GM15510 (cell line): Measurements from ENCODE around the gene STARD13.

Source experiments
- POLR2A ChIP-seq: IDR thresholded peaks from 3 replicates; pipeline ENCODE4 v1.6.1; 2011; ENCODE audit warnings: borderline replicate concordance; ENCODE audit not compliant: insufficient read length; ENCODE audit errors: extremely low read depth

The STARD13 gene, protein sequence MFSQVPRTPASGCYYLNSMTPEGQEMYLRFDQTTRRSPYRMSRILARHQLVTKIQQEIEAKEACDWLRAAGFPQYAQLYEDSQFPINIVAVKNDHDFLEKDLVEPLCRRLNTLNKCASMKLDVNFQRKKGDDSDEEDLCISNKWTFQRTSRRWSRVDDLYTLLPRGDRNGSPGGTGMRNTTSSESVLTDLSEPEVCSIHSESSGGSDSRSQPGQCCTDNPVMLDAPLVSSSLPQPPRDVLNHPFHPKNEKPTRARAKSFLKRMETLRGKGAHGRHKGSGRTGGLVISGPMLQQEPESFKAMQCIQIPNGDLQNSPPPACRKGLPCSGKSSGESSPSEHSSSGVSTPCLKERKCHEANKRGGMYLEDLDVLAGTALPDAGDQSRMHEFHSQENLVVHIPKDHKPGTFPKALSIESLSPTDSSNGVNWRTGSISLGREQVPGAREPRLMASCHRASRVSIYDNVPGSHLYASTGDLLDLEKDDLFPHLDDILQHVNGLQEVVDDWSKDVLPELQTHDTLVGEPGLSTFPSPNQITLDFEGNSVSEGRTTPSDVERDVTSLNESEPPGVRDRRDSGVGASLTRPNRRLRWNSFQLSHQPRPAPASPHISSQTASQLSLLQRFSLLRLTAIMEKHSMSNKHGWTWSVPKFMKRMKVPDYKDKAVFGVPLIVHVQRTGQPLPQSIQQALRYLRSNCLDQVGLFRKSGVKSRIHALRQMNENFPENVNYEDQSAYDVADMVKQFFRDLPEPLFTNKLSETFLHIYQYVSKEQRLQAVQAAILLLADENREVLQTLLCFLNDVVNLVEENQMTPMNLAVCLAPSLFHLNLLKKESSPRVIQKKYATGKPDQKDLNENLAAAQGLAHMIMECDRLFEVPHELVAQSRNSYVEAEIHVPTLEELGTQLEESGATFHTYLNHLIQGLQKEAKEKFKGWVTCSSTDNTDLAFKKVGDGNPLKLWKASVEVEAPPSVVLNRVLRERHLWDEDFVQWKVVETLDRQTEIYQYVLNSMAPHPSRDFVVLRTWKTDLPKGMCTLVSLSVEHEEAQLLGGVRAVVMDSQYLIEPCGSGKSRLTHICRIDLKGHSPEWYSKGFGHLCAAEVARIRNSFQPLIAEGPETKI

DNA sequence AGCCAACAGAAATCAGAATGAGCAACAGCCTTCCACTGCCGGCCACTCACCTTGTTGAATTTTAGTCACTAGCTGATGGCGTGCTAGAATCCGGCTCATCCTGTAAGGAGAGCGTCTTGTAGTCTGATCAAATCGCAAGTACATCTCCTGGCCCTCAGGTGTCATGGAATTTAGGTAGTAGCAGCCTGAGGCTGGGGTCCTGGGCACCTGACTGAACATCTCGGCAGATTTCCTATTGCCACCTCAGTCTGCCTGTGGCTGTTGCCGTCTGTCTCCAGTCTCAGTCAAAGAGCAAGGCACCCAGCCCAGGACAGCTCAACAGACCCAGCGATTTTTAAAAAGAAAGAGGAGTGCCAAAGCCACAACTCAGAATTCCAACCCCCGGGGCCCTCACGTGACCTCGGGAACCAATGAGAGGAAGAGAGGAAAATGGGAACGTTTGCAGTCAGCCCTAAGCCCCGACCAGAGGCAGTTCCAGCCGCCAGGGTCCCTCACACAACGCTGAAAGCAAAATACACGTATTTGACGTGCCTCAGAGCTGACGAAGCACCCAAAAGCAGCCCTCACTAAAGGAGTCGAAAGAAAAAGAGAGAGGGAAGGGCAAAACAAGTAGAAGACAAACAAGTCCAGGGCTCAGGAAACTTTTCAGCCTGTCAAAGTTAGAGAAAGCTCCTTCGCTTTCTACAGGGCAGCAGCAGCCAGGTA, at the start of gene STARD13:
STARD13 (minus strand) TSS at position 336 of the 705 bp plus-strand sequence; CDS start at position 219, 117 bp downstream.
- TF ChIP-seq POLR2A = peak; percentile 30

DNA sequence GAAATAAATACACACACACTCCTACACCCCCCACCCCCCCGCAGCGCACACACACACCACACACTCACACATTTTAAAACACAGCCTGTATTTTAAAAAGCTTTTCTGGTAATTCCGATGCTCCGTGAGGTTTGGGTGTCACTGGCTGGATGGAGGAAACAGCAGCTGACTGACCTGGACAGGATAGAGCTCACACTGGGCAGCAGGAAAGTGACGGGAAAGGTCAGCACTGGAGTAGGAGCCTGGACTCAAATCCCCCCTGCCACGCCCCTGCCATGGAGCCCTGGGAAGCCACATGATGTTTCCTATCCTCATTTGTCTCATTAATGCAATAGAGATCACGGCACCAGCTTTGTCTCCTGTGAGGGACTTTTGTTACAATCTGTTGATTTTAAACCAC, 49.3 kb upstream of the STARD13 start:
- no peak for TF ChIP-seq POLR2A

DNA sequence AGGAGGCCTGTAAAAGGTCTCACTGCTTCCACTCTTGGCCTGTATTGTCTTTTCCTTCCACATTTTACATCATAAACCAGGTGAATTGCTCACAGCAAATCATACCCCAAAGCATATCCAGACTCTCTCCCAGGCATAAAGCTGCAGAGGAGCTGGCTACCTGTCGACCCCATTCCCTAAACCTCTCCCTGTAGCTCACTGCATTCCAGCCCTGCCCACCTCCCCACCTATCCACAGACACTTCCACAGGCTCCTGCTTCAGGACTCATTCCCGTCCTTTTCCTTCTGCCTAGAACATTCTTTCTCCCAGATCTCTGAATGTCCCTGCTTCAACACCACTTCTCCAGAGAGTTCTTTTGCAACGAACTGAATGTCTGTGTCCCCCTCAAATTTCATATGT, 46.4 kb upstream of the STARD13 start:
- TF ChIP-seq POLR2A = no peak

DNA sequence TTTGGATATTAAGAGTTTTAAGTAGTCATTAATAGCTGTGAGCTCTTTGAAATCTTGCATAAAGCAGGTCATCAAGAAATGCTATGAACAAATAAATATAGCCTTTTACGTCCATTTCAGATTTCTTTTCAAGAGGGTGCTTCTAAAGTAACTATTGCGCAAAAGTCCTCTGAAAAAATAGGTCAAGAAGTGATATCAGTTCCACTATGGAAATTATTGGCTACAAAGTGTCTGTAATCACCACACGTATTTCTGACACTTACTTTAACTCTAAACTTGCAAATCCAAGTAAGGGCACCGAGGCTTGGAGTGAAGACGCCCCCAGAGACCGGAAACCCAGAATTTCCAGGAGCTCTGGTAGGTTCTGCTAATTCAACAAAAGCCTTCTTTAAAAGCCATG, 44.9 kb upstream of the STARD13 start:
- no peak for TF ChIP-seq POLR2A

DNA sequence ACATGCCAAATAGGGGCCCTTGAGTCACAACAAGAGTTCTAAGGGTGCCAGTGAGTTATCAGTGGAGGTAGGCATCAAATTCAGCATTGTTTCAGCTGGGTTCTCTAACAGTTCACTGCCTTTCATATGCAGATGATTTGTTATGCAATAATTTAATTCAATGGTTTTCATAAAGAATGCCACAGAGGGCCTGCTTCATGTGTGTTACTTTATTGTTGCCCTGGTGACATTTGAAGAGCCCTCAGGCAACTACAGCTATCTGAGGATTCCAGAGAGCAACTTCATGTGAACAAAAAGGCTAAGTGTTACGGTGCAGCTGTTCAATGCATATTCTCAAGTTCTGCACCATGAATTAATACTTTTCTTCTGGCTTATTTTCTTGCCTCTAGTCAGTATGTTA, 43.1 kb upstream of the STARD13 start:
- no peak for TF ChIP-seq POLR2A

DNA sequence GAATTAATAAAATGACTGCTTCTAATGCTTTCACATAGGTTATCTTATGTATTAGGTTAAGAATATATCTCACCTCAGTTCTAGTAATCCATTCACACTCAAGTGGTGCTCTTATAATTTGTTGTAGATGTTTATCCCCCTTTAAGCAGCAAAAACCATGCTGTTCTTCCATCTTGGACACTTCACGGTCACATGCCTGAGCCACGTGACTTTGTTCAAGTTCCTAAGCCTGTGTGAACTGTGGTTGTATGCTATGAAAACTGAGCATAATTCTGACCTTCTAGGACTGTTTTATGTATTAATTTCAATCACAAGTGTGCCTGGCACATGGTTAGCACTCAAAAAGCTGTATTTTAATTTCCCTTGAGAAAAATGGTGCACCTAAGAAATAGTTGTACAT, 41.2 kb upstream of the STARD13 start:
- TF ChIP-seq POLR2A = no peak

DNA sequence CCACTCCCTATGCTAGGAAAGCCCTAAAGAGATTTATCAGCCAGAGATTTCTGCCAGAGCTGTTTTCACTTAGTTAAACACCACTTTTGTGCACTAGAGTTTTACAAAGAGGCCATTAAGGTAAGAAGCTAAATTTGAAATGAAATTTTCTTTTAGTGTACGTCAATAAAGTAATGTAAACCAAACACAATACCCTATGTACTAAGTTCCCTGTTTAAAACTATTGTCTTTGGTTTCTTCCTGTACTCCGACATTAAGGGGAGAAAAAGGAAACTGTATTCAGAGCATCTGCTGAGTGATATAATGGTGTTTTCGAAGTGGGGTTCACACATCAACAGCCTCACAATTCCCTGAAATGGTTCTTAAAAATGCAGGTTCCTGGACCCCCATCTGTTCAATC, 40.7 kb upstream of the STARD13 start:
- TF ChIP-seq POLR2A = no peak

DNA sequence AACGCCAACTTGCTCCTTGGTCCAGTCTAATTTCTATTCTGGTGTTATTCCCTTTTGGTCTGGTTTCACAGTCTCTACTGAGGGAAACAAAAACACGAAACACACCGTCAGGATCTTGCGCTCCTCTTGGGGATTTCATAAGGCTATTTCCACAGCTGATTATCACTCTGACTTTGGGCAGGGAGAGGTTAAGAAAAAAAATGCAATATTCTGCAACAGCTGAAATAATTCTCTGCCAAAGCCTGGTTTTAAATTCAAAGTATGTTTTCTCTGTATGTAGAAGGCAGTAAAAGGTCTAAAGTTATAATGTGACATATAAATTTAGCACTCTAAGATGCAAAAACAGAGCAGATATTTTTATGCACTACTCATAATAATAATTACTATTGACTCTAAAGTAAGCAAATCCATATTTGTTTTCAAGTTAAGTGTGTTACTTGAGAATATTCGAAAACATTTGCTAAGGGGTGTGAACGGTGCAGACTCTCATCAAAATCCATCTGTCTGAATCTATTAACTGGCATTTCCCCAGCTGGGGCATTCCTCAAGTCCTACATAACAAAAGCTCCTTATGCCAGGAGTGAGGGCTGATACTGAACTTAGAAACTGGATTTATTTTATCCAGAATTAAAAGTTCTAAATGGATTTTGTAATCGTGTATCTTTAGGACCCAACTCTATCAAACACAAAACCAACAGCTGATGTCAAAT, 38.4 kb upstream of the STARD13 start:
- no peak for TF ChIP-seq POLR2A

DNA sequence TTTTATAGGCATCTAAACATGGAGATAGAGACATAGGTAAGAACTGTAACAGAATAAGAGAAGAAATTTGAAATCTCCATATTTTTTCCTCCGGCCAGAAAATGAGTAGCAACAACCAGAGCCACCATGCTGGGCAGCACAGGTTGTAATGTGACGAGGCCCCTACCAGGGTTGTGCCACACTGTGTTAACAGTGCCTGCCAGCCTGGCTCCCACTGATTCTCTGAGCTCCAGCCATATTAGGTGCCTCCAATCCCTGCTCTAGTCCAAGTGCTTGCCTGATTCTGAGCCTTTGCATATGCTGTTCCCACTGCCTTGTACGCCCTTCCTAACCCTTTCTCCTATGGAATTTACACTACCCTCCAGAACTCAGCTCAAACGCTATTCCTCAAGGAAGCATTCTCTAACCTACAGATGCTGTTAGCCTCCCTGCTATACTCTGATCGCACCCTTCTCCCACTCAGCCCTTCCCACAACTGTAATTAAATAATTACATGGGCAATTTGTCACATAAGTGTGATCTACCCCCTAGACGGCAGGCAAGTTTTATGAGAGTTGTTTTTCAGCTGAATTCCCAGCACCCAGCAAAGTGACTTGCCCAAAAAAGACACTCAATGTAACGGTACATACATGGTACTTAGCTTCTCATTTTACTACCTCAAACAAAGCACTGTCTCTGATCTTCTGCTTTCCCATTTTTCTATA, 37.6 kb upstream of the STARD13 start:
- no peak for TF ChIP-seq POLR2A

DNA sequence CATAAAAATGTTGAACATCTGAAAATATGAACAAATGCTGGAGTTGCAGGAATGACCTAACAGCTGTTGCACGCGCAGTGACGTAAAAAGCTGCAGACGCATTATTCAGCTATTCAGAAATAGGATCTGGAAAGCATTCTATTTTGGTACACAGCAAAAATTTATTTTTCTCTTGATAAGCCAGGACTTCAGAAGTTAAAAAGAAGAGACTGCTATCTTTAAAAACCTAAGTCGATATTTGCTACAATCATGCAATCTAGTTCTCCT, 36.9 kb upstream of the STARD13 start:
- no peak for TF ChIP-seq POLR2A

DNA sequence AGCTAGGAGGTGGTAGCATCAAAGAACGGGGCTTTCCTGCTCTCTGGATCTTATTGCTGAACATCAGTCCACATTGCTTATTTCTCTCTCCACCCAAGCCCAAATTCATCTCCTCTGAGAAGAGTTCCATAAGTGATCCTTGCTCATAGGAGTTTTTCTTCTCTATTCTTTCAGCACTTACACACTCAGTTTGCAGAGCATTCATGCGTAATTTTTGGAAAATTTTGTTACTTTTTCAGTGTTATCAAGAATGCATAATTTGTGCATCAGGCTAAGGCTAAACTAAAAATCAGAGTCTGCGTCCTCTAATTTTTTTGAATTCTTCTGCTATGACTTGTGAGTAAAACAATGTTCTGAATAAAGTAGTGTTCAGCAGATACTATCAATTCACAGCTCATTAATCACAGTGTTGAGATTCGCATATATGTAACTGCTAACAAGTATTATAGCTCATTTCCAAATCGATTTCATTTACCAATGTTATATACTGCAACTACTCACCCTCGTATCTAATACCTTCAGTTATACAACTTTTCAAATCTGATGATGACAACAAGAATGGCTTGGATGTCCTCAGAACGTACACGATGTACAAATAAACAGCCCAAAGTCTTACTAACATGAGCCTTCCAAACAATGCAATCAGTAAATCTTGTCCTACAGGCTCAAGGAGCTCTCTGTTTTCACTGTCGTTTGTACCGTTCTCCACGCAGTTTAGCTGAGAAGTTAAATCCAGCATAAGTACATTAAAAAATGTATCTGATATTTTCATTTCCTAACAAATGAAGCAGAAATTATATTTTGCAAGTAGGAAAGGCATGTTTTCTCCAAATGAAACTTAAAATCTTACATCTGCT, 36.4 kb upstream of the STARD13 start:
- no peak for TF ChIP-seq POLR2A

DNA sequence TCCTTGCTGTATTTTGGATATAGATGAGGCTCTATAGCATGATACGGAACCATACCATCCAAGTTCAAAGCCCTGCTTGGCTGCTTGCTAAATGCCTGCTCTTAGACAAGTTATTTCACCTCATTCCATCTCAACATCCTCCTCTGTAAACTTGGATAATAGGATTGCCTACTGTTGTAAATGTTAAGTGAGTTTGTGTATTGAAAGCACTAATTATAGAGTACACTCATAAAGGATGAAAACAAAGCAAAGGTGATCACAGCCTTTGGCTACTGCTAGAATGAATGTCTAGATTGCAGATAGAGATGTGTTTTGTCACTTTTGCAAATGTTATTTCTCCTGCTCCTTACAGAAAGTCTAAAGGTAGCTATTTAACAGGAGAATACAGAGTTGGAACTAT, 34.3 kb upstream of the STARD13 start:
- no peak for TF ChIP-seq POLR2A

DNA sequence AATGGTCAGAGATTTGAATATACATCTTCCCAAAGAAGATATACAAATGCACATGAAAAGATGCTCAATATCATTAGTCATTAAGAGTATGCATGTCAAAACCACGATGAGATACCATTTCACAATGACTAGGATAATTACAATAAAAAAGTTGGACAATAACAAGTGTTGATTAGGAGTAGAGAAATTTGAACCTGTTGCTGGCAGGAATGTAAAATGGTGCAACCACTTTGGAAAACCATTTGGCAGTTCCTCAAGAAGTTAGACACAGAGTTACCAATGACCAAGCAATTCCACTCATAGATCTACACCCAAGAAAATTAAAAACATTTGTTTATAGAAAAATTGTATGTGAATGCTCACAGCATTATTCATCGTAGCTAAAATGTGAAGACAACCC, 33.2 kb upstream of the STARD13 start:
- no peak for TF ChIP-seq POLR2A
